GM23338 (cell line): Measurements from ENCODE around the gene INCA1.

ENCODE experiments used
- CREB1 ChIP-seq: fragments of 250-450 bp; sonication (Bioruptor Pico); IDR thresholded peaks from 2 replicates; pipeline ENCODE4 v1.5.0; 2020; ENCODE audit warnings: low read depth, mild to moderate bottlenecking, moderate library complexity
- EZH2 ChIP-seq: fragments of 200-600 bp; sonication (generic); IDR thresholded peaks from one replicate; pipeline ENCODE4 v1.8.0; 2017; ENCODE audit warnings: antibody characterized with exemption, mild to moderate bottlenecking, low read depth; ENCODE audit not compliant: unreplicated experiment
- EZH2phosphoT487 ChIP-seq: fragments of 200-600 bp; sonication (generic); IDR thresholded peaks from one replicate; pipeline ENCODE4 v1.8.1; 2018; ENCODE audit warnings: antibody characterized with exemption; ENCODE audit not compliant: unreplicated experiment
- JUNB ChIP-seq: IDR thresholded peaks from one replicate; pipeline ENCODE4 v1.6.1; 2016; ENCODE audit warnings: antibody characterized with exemption; ENCODE audit not compliant: unreplicated experiment
- NANOG ChIP-seq: IDR thresholded peaks from 2 replicates; pipeline ENCODE4 v1.6.1; 2016; ENCODE audit warnings: antibody characterized with exemption, borderline replicate concordance
- POLR2AphosphoS5 ChIP-seq: IDR thresholded peaks from 2 replicates; pipeline ENCODE4 v1.6.1; 2016; ENCODE audit warnings: antibody characterized with exemption, low read depth
- ZNF114 ChIP-seq: fragments of 250-450 bp; sonication (Bioruptor Pico); IDR thresholded peaks from 2 replicates; pipeline ENCODE4 v1.5.0; 2020; ENCODE audit warnings: mild to moderate bottlenecking, moderate library complexity
- ZNF331 ChIP-seq: fragments of 250-450 bp; sonication (Bioruptor Pico); IDR thresholded peaks from 2 replicates; pipeline ENCODE4 v1.5.0; 2020; ENCODE audit warnings: low read depth, mild to moderate bottlenecking, moderate library complexity
- TF ChIP-seq, protein P1 (sequence below), 2 experiments: fragments of 200-600 bp in 1 of 2; sonication (generic) in 1 of 2; conservative IDR thresholded peaks; 2 replicates each; pipeline versions ENCODE4 v1.5.1 to v1.6.1; 2016 to 2017; ENCODE audit warnings: antibody characterized with exemption in 2 of 2, low read depth in 2 of 2, mild to moderate bottlenecking in 2 of 2, moderate library complexity in 1 of 2
- TF ChIP-seq, protein P2 (sequence below): IDR thresholded peaks from one replicate; pipeline ENCODE4 v1.6.1; 2018; ENCODE audit warnings: antibody characterized with exemption; ENCODE audit not compliant: unreplicated experiment
- TF ChIP-seq, protein P3 (sequence below): IDR thresholded peaks from 2 replicates; pipeline ENCODE4 v1.6.1; 2016; ENCODE audit warnings: antibody characterized with exemption

DNA sequence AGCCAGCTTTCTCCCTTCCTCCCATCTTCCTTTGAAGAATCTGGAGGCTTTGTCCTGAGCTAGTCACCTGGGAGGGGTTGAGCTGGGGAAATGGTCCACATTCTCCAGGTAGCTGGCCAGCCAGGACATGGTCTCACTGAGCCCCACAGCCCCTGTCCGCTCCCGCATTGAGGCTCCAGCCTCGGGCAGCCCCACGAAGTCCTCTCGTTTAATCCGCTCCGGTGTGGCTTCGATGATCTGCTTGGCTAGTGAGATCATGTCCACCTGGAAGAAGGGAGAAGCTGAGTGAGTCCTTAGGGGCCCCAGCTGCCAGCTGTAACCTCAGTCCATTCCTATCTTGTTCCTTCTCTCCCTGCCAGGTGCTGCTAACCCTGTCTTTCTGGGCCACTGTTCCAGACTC is 27.0 kb downstream of the INCA1 start:
- TF ChIP-seq, protein P1, sequence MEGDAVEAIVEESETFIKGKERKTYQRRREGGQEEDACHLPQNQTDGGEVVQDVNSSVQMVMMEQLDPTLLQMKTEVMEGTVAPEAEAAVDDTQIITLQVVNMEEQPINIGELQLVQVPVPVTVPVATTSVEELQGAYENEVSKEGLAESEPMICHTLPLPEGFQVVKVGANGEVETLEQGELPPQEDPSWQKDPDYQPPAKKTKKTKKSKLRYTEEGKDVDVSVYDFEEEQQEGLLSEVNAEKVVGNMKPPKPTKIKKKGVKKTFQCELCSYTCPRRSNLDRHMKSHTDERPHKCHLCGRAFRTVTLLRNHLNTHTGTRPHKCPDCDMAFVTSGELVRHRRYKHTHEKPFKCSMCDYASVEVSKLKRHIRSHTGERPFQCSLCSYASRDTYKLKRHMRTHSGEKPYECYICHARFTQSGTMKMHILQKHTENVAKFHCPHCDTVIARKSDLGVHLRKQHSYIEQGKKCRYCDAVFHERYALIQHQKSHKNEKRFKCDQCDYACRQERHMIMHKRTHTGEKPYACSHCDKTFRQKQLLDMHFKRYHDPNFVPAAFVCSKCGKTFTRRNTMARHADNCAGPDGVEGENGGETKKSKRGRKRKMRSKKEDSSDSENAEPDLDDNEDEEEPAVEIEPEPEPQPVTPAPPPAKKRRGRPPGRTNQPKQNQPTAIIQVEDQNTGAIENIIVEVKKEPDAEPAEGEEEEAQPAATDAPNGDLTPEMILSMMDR (conservative IDR thresholded peaks at IDR 0.05; ENCODE audit: low read depth in 2 of 2): no peak
- no peak for TF ChIP-seq EZH2
- TF ChIP-seq POLR2AphosphoS5: no peak; the same call in 1 of the 2 replicates
- TF ChIP-seq, protein P2, sequence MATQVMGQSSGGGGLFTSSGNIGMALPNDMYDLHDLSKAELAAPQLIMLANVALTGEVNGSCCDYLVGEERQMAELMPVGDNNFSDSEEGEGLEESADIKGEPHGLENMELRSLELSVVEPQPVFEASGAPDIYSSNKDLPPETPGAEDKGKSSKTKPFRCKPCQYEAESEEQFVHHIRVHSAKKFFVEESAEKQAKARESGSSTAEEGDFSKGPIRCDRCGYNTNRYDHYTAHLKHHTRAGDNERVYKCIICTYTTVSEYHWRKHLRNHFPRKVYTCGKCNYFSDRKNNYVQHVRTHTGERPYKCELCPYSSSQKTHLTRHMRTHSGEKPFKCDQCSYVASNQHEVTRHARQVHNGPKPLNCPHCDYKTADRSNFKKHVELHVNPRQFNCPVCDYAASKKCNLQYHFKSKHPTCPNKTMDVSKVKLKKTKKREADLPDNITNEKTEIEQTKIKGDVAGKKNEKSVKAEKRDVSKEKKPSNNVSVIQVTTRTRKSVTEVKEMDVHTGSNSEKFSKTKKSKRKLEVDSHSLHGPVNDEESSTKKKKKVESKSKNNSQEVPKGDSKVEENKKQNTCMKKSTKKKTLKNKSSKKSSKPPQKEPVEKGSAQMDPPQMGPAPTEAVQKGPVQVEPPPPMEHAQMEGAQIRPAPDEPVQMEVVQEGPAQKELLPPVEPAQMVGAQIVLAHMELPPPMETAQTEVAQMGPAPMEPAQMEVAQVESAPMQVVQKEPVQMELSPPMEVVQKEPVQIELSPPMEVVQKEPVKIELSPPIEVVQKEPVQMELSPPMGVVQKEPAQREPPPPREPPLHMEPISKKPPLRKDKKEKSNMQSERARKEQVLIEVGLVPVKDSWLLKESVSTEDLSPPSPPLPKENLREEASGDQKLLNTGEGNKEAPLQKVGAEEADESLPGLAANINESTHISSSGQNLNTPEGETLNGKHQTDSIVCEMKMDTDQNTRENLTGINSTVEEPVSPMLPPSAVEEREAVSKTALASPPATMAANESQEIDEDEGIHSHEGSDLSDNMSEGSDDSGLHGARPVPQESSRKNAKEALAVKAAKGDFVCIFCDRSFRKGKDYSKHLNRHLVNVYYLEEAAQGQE: no peak
- TF ChIP-seq NANOG: no peak
- TF ChIP-seq, protein P3, sequence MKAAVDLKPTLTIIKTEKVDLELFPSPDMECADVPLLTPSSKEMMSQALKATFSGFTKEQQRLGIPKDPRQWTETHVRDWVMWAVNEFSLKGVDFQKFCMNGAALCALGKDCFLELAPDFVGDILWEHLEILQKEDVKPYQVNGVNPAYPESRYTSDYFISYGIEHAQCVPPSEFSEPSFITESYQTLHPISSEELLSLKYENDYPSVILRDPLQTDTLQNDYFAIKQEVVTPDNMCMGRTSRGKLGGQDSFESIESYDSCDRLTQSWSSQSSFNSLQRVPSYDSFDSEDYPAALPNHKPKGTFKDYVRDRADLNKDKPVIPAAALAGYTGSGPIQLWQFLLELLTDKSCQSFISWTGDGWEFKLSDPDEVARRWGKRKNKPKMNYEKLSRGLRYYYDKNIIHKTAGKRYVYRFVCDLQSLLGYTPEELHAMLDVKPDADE: no peak
- no peak for TF ChIP-seq EZH2phosphoT487
- TF ChIP-seq ZNF331 (CRISPR knock-in tag): no peak
- TF ChIP-seq ZNF114: no peak
- TF ChIP-seq CREB1 (CRISPR knock-in tag): no peak
- TF ChIP-seq JUNB: no peak
